Measurements from ENCODE around the gene FHOD3. TPM values are rescaled to one million over a fixed set of nuclear protein-coding genes. Genes with fewer than 3 reads are reported as not detected.

The FHOD3 gene
- polyA plus RNA-seq, 1 experiment: 41.1 TPM

GRCh38 chr18:36358141-36358540 lies 60.6 kb downstream of the FHOD3 start:
- H3K9me3 ChIP-seq (ENCODE audit: control insufficient read depth, insufficient read depth, low read length): peaks cover 5% of the 10 kb centered on the region; the same call in 1 of the 2 replicates
- no peak for DNase-seq (ENCODE audit: low read depth, low spot score)
- no peak overlapping the region for H3K4me3 ChIP-seq (ENCODE audit: low read depth, low read length)
- no peak for TF ChIP-seq CTCF (IDR thresholded peaks at IDR 0.05; ENCODE audit: low read depth, low read length)
- ChIA-PET CTCF (no interaction called here), POLR2A (no interaction called here)
- no peak overlapping the region for H3K27ac ChIP-seq (ENCODE audit: low read depth, low read length)
- no peaks in the 10 kb centered on the region for H3K27me3 ChIP-seq (ENCODE audit: control insufficient read depth, insufficient read depth, low read length)

- ChIA-PET POLR2A (no interaction called here), CTCF (no interaction called here)
- TF ChIP-seq CTCF (IDR thresholded peaks at IDR 0.05; ENCODE audit: low read depth, low read length): no peak
These were observed 62.9 kb downstream of the FHOD3 start for GRCh38 chr18:36360256-36360909.

GRCh38 chr18:36364911-36365624 lies 67.6 kb downstream of the FHOD3 start:
- H3K27me3 ChIP-seq (ENCODE audit: control insufficient read depth, insufficient read depth, low read length): no peaks in the 10 kb centered on the region
- no peak overlapping the region for H3K27ac ChIP-seq (ENCODE audit: low read depth, low read length)
- ChIA-PET CTCF (no interaction called here), POLR2A (no interaction called here)
- TF ChIP-seq CTCF (IDR thresholded peaks at IDR 0.05; ENCODE audit: low read depth, low read length): no peak
- no peaks in the 10 kb centered on the region for H3K9me3 ChIP-seq (ENCODE audit: control insufficient read depth, insufficient read depth, low read length)
- no peak for DNase-seq (ENCODE audit: low read depth, low spot score)
- H3K4me3 ChIP-seq (ENCODE audit: low read depth, low read length): no peak overlapping the region

More at GRCh38 chr18:36360256-36360909, 62.9 kb downstream of the FHOD3 start:
- DNase-seq (ENCODE audit: low read depth, low spot score): no peak
- H3K27ac ChIP-seq (ENCODE audit: low read depth, low read length): no peak overlapping the region
- H3K4me3 ChIP-seq (ENCODE audit: low read depth, low read length): no peak overlapping the region
- H3K9me3 ChIP-seq (ENCODE audit: control insufficient read depth, insufficient read depth, low read length): no peaks in the 10 kb centered on the region
- no peaks in the 10 kb centered on the region for H3K27me3 ChIP-seq (ENCODE audit: control insufficient read depth, insufficient read depth, low read length)

GRCh38 chr18:36365836-36366775 lies 68.6 kb downstream of the FHOD3 start:
- H3K27me3 ChIP-seq (ENCODE audit: control insufficient read depth, insufficient read depth, low read length): no peaks in the 10 kb centered on the region
- H3K27ac ChIP-seq (ENCODE audit: low read depth, low read length): no peak overlapping the region
- ChIA-PET POLR2A (no interaction called here), CTCF (no interaction called here)
- no peaks in the 10 kb centered on the region for H3K9me3 ChIP-seq (ENCODE audit: control insufficient read depth, insufficient read depth, low read length)
- no peak for TF ChIP-seq CTCF (IDR thresholded peaks at IDR 0.05; ENCODE audit: low read depth, low read length)
- no peak for DNase-seq (ENCODE audit: low read depth, low spot score)
- H3K4me3 ChIP-seq (ENCODE audit: low read depth, low read length): no peak overlapping the region

Measured in AG04450 (cell line).